C4-2B (cell line): ENCODE results near the gene SELL.
"Not testable (repeated sequence)": the region's sequence is repeated elsewhere in the genome, so short reads cannot be mapped to it uniquely, and the experiment has no call there.

Source experiments
- H3K27ac ChIP-seq: fragments of 450-650 bp; 2 replicates; pipeline ENCODE4 v1.5.1; 2017
- ZFX ChIP-seq: fragments of 450-650 bp; IDR thresholded peaks from 2 replicates; pipeline ENCODE4 v1.6.1; 2017
- TF ChIP-seq, protein P1 (sequence below): fragments of 450-650 bp; conservative IDR thresholded peaks from 2 replicates; pipeline ENCODE4 v1.5.1; 2017; ENCODE audit warnings: mild to moderate bottlenecking

SELL gene

DNA sequence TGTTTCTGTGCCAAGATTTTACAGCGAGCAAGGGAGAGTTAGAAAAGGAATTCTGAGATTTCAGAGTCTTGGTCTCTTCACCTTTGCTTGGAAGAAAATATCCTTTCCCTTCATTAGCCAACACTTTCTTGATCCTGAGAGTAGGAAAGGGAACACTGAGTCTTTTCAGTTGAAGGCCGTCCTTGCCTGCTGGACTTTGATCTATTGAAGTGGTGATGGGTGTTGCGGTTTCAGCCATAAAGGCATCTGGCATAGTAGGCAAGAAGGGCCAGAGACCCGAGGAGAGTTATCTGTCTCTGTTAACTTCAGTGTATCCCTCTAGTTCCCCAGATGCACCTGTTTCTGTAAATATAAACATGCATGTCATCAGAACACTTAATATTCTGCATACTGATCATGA, 12.7 kb upstream of the SELL start:
- H3K27ac ChIP-seq: no peak overlapping the region
- TF ChIP-seq, protein P1, sequence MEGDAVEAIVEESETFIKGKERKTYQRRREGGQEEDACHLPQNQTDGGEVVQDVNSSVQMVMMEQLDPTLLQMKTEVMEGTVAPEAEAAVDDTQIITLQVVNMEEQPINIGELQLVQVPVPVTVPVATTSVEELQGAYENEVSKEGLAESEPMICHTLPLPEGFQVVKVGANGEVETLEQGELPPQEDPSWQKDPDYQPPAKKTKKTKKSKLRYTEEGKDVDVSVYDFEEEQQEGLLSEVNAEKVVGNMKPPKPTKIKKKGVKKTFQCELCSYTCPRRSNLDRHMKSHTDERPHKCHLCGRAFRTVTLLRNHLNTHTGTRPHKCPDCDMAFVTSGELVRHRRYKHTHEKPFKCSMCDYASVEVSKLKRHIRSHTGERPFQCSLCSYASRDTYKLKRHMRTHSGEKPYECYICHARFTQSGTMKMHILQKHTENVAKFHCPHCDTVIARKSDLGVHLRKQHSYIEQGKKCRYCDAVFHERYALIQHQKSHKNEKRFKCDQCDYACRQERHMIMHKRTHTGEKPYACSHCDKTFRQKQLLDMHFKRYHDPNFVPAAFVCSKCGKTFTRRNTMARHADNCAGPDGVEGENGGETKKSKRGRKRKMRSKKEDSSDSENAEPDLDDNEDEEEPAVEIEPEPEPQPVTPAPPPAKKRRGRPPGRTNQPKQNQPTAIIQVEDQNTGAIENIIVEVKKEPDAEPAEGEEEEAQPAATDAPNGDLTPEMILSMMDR: no peak
- TF ChIP-seq ZFX: no peak

DNA sequence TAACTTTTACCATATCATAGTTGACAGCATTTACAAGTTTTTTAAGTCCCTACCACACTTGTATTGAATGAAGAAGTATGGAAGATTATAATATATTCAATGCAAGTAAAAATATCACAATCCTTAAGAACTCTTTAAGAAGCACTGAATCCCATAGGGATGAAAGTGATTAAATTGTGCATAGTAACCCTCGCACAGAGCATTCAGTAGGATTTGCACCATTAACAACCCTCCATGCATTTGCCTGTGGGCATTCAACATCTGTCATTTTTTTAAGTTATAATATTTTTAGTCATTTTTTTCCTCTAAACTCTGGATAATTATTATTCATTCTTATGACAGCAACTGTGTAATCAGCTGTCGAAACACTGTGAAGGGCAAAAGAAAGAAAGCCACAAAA, 12.3 kb upstream of the SELL start:
- no peak overlapping the region for H3K27ac ChIP-seq

DNA sequence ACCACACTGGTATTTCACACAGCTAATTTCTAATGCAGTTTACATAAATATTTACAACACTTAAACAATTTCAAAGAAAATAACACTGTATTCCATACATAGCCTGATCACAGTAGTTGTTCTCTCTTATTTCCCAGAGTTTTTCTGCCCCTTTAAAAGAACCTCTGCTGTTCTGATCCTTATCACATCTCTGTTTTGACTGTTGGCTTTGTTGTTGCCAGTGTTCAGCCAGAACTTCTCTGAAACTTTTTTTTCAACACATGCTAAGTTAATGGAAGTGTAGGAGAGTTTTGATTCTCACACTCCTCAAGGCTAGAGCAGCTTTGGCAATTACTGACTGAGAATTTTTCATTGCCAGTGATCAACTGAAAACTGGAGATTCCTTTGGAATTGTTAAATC, 11.4 kb upstream of the SELL start:
- no peak overlapping the region for H3K27ac ChIP-seq
- TF ChIP-seq ZFX: no peak
- TF ChIP-seq, protein P1: no peak

More for the DNA sequence above, 12.3 kb upstream of the SELL start:
- no peak for TF ChIP-seq ZFX
- TF ChIP-seq, protein P1: no peak

DNA sequence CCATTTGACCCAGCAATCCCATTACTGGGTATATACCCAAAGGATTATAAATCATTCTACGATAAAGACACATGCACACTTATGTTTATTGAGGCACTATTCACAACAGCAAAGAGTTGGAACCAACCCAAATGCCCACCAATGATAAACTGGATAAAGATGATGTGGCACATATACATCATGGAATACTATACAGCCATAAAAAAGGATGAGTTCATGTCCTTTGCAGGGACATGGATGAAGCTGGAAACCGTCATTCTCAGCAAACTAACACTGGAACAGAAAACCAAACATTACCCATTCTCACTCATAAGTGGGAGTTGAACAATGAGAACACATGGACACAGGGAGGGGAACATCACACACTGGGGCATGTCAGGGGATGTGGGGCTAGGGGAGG, 3.7 kb upstream of the SELL start:
- H3K27ac ChIP-seq: not testable (repeated sequence)

DNA sequence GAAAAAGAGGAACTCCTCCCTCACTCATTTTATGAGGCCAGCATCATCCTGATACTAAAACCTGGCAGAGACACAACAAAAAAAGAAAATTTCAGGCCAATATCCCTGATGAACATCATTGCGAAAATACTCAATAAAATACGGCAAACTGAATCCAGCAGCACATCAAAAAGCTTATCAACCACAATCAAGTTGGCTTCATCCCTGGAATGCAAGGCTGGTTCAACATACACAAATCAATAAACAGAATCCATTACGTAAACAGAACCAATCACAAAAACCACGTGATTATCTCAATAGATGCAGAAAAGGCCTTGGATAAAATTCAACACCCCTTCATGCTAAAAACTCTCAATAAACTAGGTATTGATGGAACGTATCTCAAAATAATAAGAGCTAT, 1.7 kb upstream of the SELL start:
- H3K27ac ChIP-seq: not testable (repeated sequence)

DNA sequence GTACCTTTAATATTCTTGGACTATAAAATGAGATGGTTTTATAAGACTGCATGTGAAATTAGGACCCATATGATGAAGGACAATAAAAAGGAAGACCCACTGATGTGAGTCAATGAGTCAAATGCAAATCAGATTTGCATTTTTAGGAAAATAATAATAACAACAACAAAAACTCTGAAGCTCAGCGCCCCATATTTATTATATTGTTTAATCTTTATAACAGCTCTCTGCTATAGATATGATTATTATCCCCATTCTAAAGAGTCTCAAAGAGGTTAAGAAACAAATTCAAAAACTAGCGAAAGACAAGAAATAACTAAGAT, 850 bp upstream of the SELL start:
- TF ChIP-seq ZFX: no peak
- TF ChIP-seq, protein P1: peak; percentile 58
- H3K27ac ChIP-seq: no peak overlapping the region

DNA sequence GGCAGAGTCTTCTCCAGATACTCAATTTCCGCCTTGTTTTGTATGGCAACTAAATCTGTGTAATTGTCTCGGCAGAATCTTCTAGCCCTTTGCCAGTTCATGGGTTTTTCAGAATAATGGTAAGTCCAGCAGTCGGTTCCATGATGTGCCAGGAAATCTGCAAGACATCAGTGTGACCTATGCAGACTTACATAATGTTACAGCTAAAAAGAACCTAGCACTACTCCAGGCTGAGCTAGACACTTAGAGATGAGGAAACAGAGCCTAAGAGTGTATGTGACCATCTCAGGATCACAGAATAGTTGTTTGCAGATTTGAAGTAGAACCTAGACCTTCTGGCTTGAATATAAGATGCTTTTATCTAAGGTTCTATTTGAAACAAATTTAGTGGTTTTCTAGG, 2.8 kb downstream of the SELL start:
- no peak overlapping the region for H3K27ac ChIP-seq
- TF ChIP-seq ZFX: no peak
- TF ChIP-seq, protein P1: no peak

DNA sequence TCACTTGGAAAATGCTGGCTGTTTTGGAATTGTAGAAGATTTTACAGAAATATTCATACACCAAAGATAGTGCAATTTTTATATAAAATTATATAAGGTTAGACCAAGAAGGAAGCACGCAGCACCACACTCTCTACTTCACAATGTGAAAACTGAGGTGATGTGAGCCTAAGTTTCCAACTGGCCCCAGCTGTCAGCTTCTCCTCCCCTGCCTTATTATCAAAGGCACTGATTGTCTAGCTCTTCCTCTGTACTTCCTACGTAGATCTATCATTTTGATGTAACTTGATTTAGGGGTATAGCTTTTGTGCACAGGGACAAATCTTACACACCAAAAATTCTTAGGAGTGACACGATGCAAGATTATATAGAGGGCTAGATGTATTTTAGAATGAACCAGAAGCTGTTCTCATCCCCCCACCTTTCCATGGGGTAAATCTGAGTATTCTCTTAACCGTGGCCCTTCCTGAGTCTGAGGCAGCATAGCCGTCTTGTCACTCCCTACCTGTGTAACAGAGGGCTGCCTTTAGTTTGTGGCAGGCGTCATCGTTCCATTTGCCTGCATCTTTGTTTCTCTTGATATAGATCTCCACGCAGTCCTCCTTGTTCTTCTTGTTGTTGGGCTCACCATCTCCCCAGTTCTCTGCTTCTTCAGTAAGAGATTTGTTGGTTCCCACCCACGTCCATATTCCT, 3.4 kb downstream of the SELL start:
- H3K27ac ChIP-seq: no peak overlapping the region
- TF ChIP-seq, protein P1: no peak
- no peak for TF ChIP-seq ZFX
